B cell (primary cell): ENCODE results near the gene TMEM14B. TPM values are rescaled to one million over a fixed set of nuclear protein-coding genes. Genes with fewer than 3 reads are reported as not detected.
"Not testable (repeated sequence)": the region's sequence is repeated elsewhere in the genome, so short reads cannot be mapped to it uniquely, and the experiment has no call there.

Experiments
- ATAC-seq: fragments of 200-7000 bp; cut with Tn5 transposase; one replicate; pipeline ENCODE4 v1.10.0; 2021; ENCODE audit warnings: low read depth, mild to moderate bottlenecking, moderate number of reproducible peaks, moderate library complexity
- CTCF ChIA-PET: fragments of 350-600 bp; sonication (Branson Sonifier 250); formaldehyde crosslinking; loops from one replicate; lab custom pipeline; 2021; ENCODE audit warnings: antibody characterized with exemption, inconsistent platforms; lab: Charles Lee
- POLR2A ChIA-PET: fragments of 350-600 bp; sonication (Branson Sonifier 250); formaldehyde crosslinking; loops from one replicate; lab custom pipeline; 2021; ENCODE audit warnings: antibody characterized with exemption; lab: Charles Lee
- DNase-seq: peaks from one replicate; pipeline ENCODE4 v3.0.0; 2013
- H2AFZ ChIP-seq: 2 replicates; pipeline ENCODE4 v1.6.1; 2012; ENCODE audit warnings: mild to moderate bottlenecking, low read depth, low read length; ENCODE audit not compliant: insufficient read depth, poor library complexity, severe bottlenecking
- H3K27ac ChIP-seq, 2 donors: 1 replicate in 1 of 2; 2 replicates in 1 of 2; pipeline ENCODE4 v1.5.1; 2012 to 2013; ENCODE audit warnings: low read length in 2 of 2, mild to moderate bottlenecking in 2 of 2, moderate library complexity in 1 of 2
- H3K27me3 ChIP-seq, 4 experiments: fragments of 200-600 bp in 1 of 4; sonication (generic) in 1 of 4; replicated peaks in 1 of 4; 1 replicate in 2 of 4; 2 replicates in 2 of 4; pipeline versions ENCODE4 v1.6.1 to v1.7.0; 2013 to 2016; ENCODE audit warnings: low read length in 3 of 4, mild to moderate bottlenecking in 2 of 4, mixed read lengths in 1 of 4, moderate library complexity in 1 of 4; ENCODE audit not compliant: insufficient read depth in 4 of 4, control insufficient read depth in 3 of 4; ENCODE audit errors: control extremely low read depth in 1 of 4
- H3K36me3 ChIP-seq, 2 experiments: replicated peaks in 1 of 2; 1 replicate in 1 of 2; 2 replicates in 1 of 2; pipeline versions ENCODE4 v1.6.1 to v1.7.1; 2013; ENCODE audit warnings: low read length in 1 of 2; ENCODE audit not compliant: insufficient read depth in 2 of 2, control insufficient read depth in 1 of 2; ENCODE audit errors: control extremely low read depth in 1 of 2, extremely low read depth in 1 of 2
- H3K4me1 ChIP-seq, 2 donors: fragments of 200-600 bp in 1 of 2; sonication (generic) in 1 of 2; 1 replicate in 1 of 2; 2 replicates in 1 of 2; pipeline versions ENCODE4 v1.5.1 to v1.6.1; 2013 to 2017; ENCODE audit warnings: low read length in 2 of 2; ENCODE audit not compliant: control insufficient read depth in 2 of 2, insufficient read depth in 2 of 2
- H3K4me2 ChIP-seq: replicated peaks from 2 replicates; pipeline ENCODE3; 2012; ENCODE audit warnings: mild to moderate bottlenecking, low read depth, low read length; ENCODE audit not compliant: poor library complexity, severe bottlenecking
- H3K4me3 ChIP-seq, 5 experiments: fragments of 200-600 bp in 1 of 5; sonication (generic) in 1 of 5; 1 replicate in 3 of 5; 2 replicates in 2 of 5; pipeline versions ENCODE4 v1.5.1 to v1.7.0; 2011 to 2016; ENCODE audit warnings: low read length in 4 of 5, mild to moderate bottlenecking in 4 of 5, low read depth in 2 of 5, control low read depth in 1 of 5, moderate library complexity in 1 of 5; ENCODE audit not compliant: insufficient read depth in 1 of 5; ENCODE audit errors: control extremely low read depth in 1 of 5, extremely low read depth in 1 of 5
- H3K79me2 ChIP-seq: fragments of 200-600 bp; sonication (generic); one replicate; pipeline ENCODE4 v1.6.0; 2016; ENCODE audit warnings: low read length; ENCODE audit not compliant: control insufficient read depth, insufficient read depth
- H3K9ac ChIP-seq: fragments of 200-600 bp; sonication (generic); 2 replicates; pipeline ENCODE4 v1.6.1; 2017; ENCODE audit warnings: mild to moderate bottlenecking, low read length, moderate library complexity
- H3K9me3 ChIP-seq, 3 donors: one replicate each; pipeline versions ENCODE4 v1.6.1 to v1.7.1; 2013; ENCODE audit warnings: low read length in 2 of 3; ENCODE audit not compliant: control insufficient read depth in 2 of 3, insufficient read depth in 1 of 3; ENCODE audit errors: control extremely low read depth in 1 of 3
- H4K20me1 ChIP-seq: 2 replicates; pipeline ENCODE4 v1.6.0; 2012; ENCODE audit warnings: mild to moderate bottlenecking, low read length; ENCODE audit not compliant: insufficient read depth, control insufficient read depth, poor library complexity, severe bottlenecking
- H3K27ac Mint-ChIP-seq: one replicate; pipeline ENCODE4 v1.8.0; 2021; ENCODE audit warnings: mixed read lengths
- H3K27me3 Mint-ChIP-seq: one replicate; pipeline ENCODE4 v1.8.0; 2021; ENCODE audit warnings: mixed read lengths
- H3K4me1 Mint-ChIP-seq: one replicate; pipeline ENCODE4 v1.8.0; 2021; ENCODE audit warnings: mixed read lengths
- H3K4me3 Mint-ChIP-seq: one replicate; pipeline ENCODE4 v1.8.0; 2021; ENCODE audit warnings: mixed read lengths
- H3K9me3 Mint-ChIP-seq: one replicate; pipeline ENCODE4 v1.8.0; 2022; ENCODE audit warnings: mixed read lengths; ENCODE audit not compliant: insufficient read depth
- EZH2 ChIP-seq: IDR thresholded peaks from 2 replicates; pipeline ENCODE4 v1.6.1; 2012; ENCODE audit warnings: borderline replicate concordance, low read depth, mild to moderate bottlenecking, moderate library complexity, low read length; ENCODE audit not compliant: insufficient read depth, poor library complexity, severe bottlenecking
- WGBS: methylation state at CpG from one replicate; pipeline ENCODE4 v1.1.5; 2013; ENCODE audit warnings: missing lambda C conversion rate; ENCODE audit not compliant: insufficient coverage; 5-methylcytosine and 5-hydroxymethylcytosine counted together
- intact Hi-C: fragments of 100-400 bp; cut with micrococcal nuclease; formaldehyde crosslinking; loops from one replicate; pipeline ENCODE4 v1.10.0; 2022
- polyA plus RNA-seq: library from polyadenylated mRNA; depleted of rRNA; stranded (reverse); fragments of >200 nt; gene quantifications from 2 replicates; pipeline ENCODE4 v1.2.3, GENCODE V29; 2012
- total RNA-seq, 2 donors: library from RNA; stranded (reverse); fragments of 120-200 nt in 1 of 2; gene quantifications; 1 replicate in 1 of 2; 2 replicates in 1 of 2; pipeline versions ENCODE4 v1.2.3 to v1.2.4, GENCODE V29; 2013 to 2022
- TF ChIP-seq, protein P1 (sequence below): fragments of 200-600 bp; IDR thresholded peaks from one replicate; pipeline ENCODE4 v1.8.0; 2022; ENCODE audit warnings: antibody characterized with exemption, mild to moderate bottlenecking

TMEM14B gene
- total and polyA plus RNA-seq, 2 donors (not counting 1 experiment from before 2014, with no cell fraction given) = 40.8 to 58.5 TPM

DNA sequence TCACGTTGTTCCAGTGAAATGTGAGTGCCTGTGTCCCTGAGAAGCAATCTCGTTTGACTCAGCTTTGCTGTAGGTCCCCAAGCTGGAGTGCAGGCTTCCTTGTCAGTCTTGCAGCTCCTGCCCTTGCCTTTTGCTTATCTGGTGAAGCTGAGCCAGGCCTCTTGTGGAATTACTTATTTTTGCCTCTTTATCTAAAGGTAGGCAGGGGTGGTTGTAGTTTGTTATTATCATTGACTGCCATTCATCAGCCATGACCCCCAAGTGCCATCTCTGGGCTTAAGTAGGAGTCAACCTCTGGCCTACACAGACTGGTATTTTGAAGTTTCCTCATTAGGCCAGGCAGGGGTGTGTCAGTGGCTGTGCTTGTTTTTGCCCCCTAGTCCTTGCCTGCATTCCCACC is 2.1 kb downstream of the TMEM14B start:
- ChIA-PET CTCF (interaction anchor here (4.2 kb wide), 1 partner anchor 239 kb away, joined by 18 read pairs; no protein-coding TSS in a partner anchor), POLR2A (no interaction called here)
- Histone ChIP-seq H3K4me2 (no peak overlapping the region), H3K79me2 (peaks cover 60% of the 10 kb centered on the region), H3K4me3 (no peak overlapping the region), H3K4me1 (peaks cover 17 to 25% of the 10 kb centered on the region in 2 donors), H3K36me3 (peaks cover 8 to 40% of the 10 kb centered on the region in 2 experiments), H3K27ac (no peak overlapping the region), H3K27me3 (no peaks in the 10 kb centered on the region), H4K20me1 (peaks cover 31% of the 10 kb centered on the region), H3K9me3 (no peaks in the 10 kb centered on the region), H3K9ac (no peak overlapping the region), H2AFZ (no peak overlapping the region)
- no peak for DNase-seq
- Mint-ChIP-seq H3K9me3 (no peaks in the 10 kb centered on the region), H3K27ac (peak overlapping the region; percentile 38), H3K27me3 (no peaks in the 10 kb centered on the region), H3K4me1 (peaks cover 31% of the 10 kb centered on the region), H3K4me3 (peak overlapping the region; percentile 95)
- 88% methylated on average over 2 of the region's 2 CpGs for WGBS
- intact Hi-C loops = loop anchor here (5.0 kb wide), 2 partner anchors 347 to 788 kb away; partner anchors contain the start of gene TMEM170B
- no peak for ATAC-seq
- TF ChIP-seq, protein P1, sequence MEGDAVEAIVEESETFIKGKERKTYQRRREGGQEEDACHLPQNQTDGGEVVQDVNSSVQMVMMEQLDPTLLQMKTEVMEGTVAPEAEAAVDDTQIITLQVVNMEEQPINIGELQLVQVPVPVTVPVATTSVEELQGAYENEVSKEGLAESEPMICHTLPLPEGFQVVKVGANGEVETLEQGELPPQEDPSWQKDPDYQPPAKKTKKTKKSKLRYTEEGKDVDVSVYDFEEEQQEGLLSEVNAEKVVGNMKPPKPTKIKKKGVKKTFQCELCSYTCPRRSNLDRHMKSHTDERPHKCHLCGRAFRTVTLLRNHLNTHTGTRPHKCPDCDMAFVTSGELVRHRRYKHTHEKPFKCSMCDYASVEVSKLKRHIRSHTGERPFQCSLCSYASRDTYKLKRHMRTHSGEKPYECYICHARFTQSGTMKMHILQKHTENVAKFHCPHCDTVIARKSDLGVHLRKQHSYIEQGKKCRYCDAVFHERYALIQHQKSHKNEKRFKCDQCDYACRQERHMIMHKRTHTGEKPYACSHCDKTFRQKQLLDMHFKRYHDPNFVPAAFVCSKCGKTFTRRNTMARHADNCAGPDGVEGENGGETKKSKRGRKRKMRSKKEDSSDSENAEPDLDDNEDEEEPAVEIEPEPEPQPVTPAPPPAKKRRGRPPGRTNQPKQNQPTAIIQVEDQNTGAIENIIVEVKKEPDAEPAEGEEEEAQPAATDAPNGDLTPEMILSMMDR = no peak
- no peak for TF ChIP-seq EZH2

DNA sequence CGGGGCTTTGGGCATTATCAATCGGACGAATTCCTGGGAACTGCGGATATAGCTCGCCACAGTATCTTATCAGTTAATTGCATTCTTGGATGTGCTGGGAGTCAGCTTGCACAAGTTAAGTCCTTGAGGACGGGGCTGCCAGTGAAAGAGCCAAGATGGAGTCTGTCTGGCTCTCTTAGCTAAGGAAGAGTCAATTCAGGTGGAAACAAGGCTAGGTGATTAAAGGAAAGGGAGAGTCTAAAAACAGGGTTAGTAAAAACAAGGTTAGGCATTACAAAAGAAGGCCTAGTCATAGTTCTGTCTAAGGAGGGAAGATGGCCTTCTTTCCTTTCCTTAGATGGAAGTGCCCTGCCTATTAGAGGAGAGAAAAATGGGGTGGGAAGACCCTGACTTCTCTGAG is 3.0 kb downstream of the TMEM14B start:
- H3K9ac ChIP-seq, H3K4me3 Mint-ChIP-seq, H3K9me3 ChIP-seq, CTCF ChIA-PET, ATAC-seq, H3K9me3 Mint-ChIP-seq, H3K27me3 Mint-ChIP-seq, POLR2A ChIA-PET, DNase-seq, H3K27ac ChIP-seq, H3K4me3 ChIP-seq, intact Hi-C loops, H2AFZ ChIP-seq, H3K27ac Mint-ChIP-seq, H3K27me3 ChIP-seq, H3K4me2 ChIP-seq: not testable (repeated sequence)
- Histone ChIP-seq H4K20me1 (peaks cover 34% of the 10 kb centered on the region), H3K36me3 (peaks cover 8 to 48% of the 10 kb centered on the region in 2 experiments), H3K79me2 (peaks cover 61% of the 10 kb centered on the region), H3K4me1 (peaks cover 17 to 25% of the 10 kb centered on the region in 2 donors)
- WGBS = 100% methylated on average over 1 of the region's 6 CpGs
- peaks cover 31% of the 10 kb centered on the region for H3K4me1 Mint-ChIP-seq

DNA sequence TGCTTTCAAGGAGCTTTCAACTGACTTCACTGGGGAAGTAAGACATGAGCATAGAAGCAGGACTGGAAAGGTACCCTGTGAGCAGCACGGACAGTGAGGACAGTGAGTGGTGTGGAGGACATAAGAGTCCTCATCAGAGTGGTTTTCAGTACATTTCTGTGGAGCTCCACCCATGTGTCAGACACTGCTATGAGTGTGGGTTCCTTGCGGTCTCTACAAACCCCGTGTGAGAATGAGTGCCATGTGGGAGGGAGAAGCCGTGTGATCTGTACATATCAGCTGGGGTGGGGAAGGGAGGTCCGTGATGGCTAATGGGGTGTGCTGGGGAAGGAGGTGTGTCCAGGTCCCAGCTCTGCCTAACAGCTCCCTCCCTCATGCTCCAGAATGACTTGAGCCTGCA is 4.2 kb downstream of the TMEM14B start:
- H3K27ac ChIP-seq, POLR2A ChIA-PET, H3K27me3 Mint-ChIP-seq, H3K9ac ChIP-seq, intact Hi-C loops, H3K4me2 ChIP-seq, H2AFZ ChIP-seq, H3K4me3 ChIP-seq, ATAC-seq, H3K27me3 ChIP-seq, H3K9me3 ChIP-seq, DNase-seq, H3K9me3 Mint-ChIP-seq, H3K4me3 Mint-ChIP-seq, H3K27ac Mint-ChIP-seq: not testable (repeated sequence)
- 100% methylated on average over 1 of the region's 5 CpGs for WGBS
- peaks cover 15 to 22% of the 10 kb centered on the region in 2 donors for H3K4me1 ChIP-seq
- CTCF ChIA-PET = interaction anchor here (0.5 kb wide), 1 partner anchor 12 kb away, joined by 3 read pairs; no protein-coding TSS in a partner anchor
- H3K36me3 ChIP-seq = peaks cover 8 to 57% of the 10 kb centered on the region in 2 experiments
- peaks cover 34% of the 10 kb centered on the region for H4K20me1 ChIP-seq
- peaks cover 32% of the 10 kb centered on the region for H3K4me1 Mint-ChIP-seq
- peaks cover 61% of the 10 kb centered on the region for H3K79me2 ChIP-seq
